ENCODE data around the gene KRTAP4-11.
"Not testable (repeated sequence)": the region's sequence is repeated elsewhere in the genome, so short reads cannot be mapped to it uniquely, and the experiment has no call there.

Gene KRTAP4-11

DNA sequence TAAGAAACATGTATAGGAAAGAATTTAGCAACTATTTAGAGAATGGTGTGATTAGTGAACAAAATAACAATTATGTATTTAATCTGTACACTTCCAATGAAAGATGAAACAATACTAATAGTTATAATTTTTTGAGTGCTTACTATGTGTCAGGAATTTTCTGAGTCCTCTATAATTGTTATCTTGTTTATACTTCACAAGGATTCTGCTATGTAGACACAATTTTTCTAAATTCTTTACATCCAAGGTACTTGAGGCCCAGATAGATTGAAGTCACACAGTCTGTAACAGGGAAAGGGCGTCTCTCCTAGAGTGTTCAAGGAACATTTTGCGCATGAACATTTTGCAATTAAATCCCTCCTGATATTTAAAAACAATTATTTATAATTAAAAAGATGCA lies 6.9 kb upstream of the KRTAP4-11 start:
- no peak overlapping the region for H3K27ac ChIP-seq
- CTCF ChIA-PET: no interaction called here

DNA sequence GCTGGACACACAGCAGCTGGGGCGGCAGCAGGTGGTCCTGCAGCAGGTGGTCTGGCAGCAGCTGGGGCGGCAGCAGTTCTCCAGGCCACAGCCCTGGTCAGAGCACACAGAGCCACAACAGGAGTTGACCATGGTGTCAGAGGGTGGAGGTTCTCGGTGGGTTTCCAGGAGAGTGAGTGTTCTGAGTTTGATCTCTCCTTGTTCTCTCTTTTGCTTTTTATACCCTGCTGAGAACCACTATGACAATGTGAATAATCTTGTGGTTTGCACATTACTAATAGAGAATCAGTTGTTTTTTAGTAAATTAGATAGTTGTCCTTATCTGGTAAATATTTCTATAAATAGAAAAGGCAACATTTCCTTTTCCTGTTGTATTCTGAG lies 5.8 kb upstream of the KRTAP4-11 start, which contains the start of gene KRTAP4-12:
KRTAP4-12 (minus strand) TSS at position 192 of the 381 bp plus-strand sequence; CDS start at position 132, 60 bp downstream.
- POLR2A ChIA-PET (ENCODE audit: low non-redundant PET): interaction anchor here (0.6 kb wide), 1 partner anchor 31 kb away, joined by 3 read pairs; no protein-coding TSS in a partner anchor
- CTCF ChIA-PET: interaction anchor here (0.7 kb wide), 1 partner anchor 563 kb away, joined by 5 read pairs; no protein-coding TSS in a partner anchor
- H3K27ac ChIP-seq; DNase-seq (ENCODE audit: low spot score): not testable (repeated sequence)

More for the DNA sequence above, 6.9 kb upstream of the KRTAP4-11 start:
- POLR2A ChIA-PET (ENCODE audit: low non-redundant PET): no interaction called here
- no peak for DNase-seq (ENCODE audit: low spot score)
- TF ChIP-seq, protein P1, sequence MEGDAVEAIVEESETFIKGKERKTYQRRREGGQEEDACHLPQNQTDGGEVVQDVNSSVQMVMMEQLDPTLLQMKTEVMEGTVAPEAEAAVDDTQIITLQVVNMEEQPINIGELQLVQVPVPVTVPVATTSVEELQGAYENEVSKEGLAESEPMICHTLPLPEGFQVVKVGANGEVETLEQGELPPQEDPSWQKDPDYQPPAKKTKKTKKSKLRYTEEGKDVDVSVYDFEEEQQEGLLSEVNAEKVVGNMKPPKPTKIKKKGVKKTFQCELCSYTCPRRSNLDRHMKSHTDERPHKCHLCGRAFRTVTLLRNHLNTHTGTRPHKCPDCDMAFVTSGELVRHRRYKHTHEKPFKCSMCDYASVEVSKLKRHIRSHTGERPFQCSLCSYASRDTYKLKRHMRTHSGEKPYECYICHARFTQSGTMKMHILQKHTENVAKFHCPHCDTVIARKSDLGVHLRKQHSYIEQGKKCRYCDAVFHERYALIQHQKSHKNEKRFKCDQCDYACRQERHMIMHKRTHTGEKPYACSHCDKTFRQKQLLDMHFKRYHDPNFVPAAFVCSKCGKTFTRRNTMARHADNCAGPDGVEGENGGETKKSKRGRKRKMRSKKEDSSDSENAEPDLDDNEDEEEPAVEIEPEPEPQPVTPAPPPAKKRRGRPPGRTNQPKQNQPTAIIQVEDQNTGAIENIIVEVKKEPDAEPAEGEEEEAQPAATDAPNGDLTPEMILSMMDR (conservative IDR thresholded peaks at IDR 0.05; ENCODE audit: low read depth): no peak

DNA sequence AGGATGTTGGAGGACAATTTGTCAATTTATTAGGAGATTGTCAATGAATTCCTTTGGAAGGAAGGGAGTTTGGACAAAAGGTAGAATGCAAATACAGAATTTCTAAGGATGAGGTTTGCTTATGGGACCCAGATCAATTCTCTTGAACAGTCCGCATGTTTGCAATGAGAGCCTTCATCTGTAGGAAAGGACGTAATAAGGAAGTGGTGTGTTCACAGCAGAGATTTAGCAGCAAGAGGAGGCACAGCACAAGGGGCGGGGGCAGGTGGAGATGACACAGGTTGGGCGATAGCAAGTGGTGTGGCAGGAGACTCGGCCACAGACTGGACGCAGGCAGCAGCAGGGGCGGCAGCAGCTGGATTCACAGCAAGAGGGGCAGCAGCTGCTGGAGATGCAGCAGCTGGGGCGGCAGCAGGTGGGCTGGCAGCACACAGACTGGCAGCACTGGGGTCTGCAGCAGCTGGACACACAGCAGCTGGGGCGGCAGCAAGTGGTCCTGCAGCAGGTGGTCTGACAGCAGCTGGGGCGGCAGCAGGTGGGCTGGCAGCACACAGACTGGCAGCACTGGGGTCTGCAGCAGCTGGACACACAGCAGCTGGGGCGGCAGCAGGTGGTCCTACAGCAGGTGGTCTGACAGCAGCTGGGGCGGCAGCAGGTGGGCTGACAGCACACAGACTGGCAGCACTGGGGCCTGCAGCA lies 5.3 kb upstream of the KRTAP4-11 start:
- CTCF ChIA-PET; DNase-seq (ENCODE audit: low spot score); H3K27ac ChIP-seq: not testable (repeated sequence)
- POLR2A ChIA-PET (ENCODE audit: low non-redundant PET): interaction anchor here (0.6 kb wide), 1 partner anchor 30 kb away, joined by 3 read pairs; no protein-coding TSS in a partner anchor

DNA sequence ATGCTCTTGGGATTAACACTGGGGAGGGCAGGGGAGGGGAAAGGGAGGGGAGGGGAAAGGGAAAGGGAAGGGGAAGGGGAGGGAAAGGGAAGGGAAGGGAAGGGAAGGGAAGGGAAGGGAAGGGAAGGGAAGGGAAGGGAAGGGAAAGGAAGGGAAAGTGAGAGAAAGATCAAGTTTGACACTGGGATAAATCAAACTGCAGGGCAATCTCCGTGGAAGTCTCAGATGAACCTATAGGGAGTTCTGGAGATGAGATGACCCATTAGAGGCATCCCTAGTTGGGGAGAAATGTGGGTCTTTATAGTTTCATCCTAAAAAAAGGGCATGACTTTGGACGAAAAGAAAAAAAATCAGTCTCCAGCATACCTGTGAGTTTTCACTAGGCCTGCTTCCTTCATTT lies 3.6 kb upstream of the KRTAP4-11 start:
- no peak overlapping the region for H3K27ac ChIP-seq
- ChIA-PET CTCF (no interaction called here), POLR2A (ENCODE audit: low non-redundant PET) (no interaction called here)
- TF ChIP-seq, protein P1 (conservative IDR thresholded peaks at IDR 0.05; ENCODE audit: low read depth): no peak
- DNase-seq (ENCODE audit: low spot score): no peak

DNA sequence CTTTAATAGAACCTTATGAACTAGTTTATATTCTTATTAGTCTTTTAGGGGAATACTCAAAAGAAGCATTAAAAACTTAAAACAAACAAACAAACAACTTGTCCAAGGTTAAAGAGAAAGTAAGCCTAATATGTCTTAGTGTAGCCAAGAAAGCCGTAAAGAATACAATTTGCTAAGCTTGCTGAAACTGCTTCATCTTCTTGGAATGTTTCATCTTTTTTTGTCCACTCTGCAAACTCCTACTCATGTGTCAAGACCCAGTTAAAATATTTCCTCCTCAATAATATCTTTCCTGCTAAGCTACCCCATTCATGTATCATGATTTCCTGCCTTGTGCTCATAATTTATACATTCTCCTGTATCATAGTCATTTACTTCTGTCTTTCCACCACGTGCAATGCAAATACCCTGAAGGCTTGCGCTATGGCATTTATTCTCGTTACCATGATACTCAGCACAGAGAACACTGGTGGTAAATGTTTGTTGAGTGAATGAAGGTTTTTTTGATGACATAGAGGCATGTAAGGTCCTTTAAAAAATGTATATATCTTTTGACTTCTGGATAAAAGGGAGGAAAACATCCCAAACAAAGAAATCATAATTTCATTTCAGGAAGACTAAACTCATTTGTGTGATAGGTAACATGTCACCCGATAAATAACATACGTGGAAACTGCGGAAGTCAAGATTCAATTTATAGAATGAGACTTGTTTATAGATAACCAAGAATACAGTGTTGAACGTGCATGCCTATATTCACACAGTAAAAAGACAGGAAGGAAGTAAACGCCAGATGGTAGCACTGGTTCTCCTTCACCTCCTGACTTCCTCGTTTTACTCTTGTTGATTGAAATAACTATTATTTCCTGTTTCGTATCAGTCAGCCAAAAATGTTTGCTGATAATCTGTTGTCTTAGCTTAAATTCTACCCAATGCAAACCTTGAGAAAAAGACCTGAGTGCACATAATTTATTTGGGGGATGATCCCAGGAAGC lies 1.8 kb upstream of the KRTAP4-11 start:
- CTCF ChIA-PET: interaction anchor here (0.7 kb wide), 1 partner anchor 82 kb away, joined by 3 read pairs; no protein-coding TSS in a partner anchor
- POLR2A ChIA-PET (ENCODE audit: low non-redundant PET); H3K27ac ChIP-seq; DNase-seq (ENCODE audit: low spot score): not testable (repeated sequence)

DNA sequence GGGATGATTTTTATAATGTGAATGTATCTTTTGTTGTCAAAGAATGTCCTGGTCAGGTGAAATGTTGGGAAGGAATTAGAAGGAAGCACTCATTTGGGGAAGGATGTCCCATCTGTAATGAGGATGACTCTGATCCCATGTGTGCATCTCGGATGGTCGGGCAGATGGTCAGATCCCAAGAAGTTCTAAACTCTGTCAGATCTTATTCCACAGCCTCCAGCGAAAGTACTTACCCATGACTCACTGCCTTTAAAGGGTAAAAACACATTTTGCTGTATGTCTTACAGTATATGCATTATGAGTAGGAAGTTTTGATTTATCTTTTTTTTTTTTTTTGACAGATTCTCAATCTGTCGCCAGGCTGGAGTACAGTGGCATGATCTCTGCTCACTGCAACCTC lies 548 bp upstream of the KRTAP4-11 start:
- DNase-seq (ENCODE audit: low spot score): no peak
- no peak overlapping the region for H3K27ac ChIP-seq
- POLR2A ChIA-PET (ENCODE audit: low non-redundant PET): no interaction called here
- TF ChIP-seq, protein P1 (conservative IDR thresholded peaks at IDR 0.05; ENCODE audit: low read depth): no peak
- CTCF ChIA-PET: no interaction called here

DNA sequence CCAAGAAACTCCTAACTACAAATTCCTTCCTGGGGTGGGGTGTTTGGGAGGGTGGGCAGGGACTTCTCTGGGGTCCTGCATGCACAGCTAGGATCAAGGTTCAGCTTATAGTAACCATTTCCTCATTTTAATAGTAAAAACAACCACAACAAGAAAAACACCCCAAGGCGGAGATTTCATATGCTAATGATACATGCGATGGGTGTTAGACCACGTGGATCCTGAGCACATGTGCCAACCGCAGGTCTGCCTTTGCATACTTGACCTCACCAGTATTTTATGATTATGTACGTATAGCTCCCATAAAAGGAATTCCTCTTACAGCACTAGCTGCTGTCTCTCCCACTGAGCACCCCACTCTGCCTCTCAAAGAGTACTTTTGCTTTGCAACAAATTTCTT lies 1.9 kb downstream of the KRTAP4-11 start:
- ChIA-PET POLR2A (ENCODE audit: low non-redundant PET) (no interaction called here), CTCF (no interaction called here)
- TF ChIP-seq, protein P1 (conservative IDR thresholded peaks at IDR 0.05; ENCODE audit: low read depth): no peak
- no peak for DNase-seq (ENCODE audit: low spot score)
- no peak overlapping the region for H3K27ac ChIP-seq

All from RWPE1 (cell line).